Ovary (tissue), 3 donors: ENCODE results near the gene TNS1.

Experiments
- CTCF ChIP-seq, 3 donors: fragments of 450-650 bp in 2 of 3; fragments of 200-600 bp in 1 of 3; IDR thresholded peaks; one replicate each; pipeline versions ENCODE4 v1.5.1 to v1.8.0; 2016 to 2022; ENCODE audit warnings: antibody characterized with exemption in 3 of 3, mild to moderate bottlenecking in 1 of 3
- EP300 ChIP-seq: sonication (generic); formaldehyde crosslinking; IDR thresholded peaks from one replicate; pipeline ENCODE4 v1.6.1; 2017; ENCODE audit warnings: antibody characterized with exemption
- donor health status: DM: no; HTN: no; CAD: no.

- no peak for TF ChIP-seq CTCF (IDR thresholded peaks at IDR 0.05)
- no peak for TF ChIP-seq EP300
Observed at GRCh38 chr2:217753460-217754200, 249.2 kb downstream of the TNS1 start.
